GM21526 (cell line): Measurements from ENCODE around the gene INPP5A.
"Not testable (repeated sequence)": the region's sequence is repeated elsewhere in the genome, so short reads cannot be mapped to it uniquely, and the experiment has no call there.

Experiments
- ATAC-seq: cut with Tn5 transposase; IDR thresholded peaks from one replicate; pipeline ENCODE4 v1.9.1; 2021; ENCODE audit warnings: moderate library complexity; ENCODE audit not compliant: unreplicated experiment, low FRiP score

INPP5A gene

GRCh38 chr10:132698761-132699391, 161.3 kb downstream of the INPP5A start:
- ATAC-seq = no peak

- no peak for ATAC-seq
Observed at GRCh38 chr10:132699411-132700155, 162.0 kb downstream of the INPP5A start.

- no peak for ATAC-seq
Observed at GRCh38 chr10:132700156-132701098, 162.8 kb downstream of the INPP5A start.

GRCh38 chr10:132701099-132701845, 163.7 kb downstream of the INPP5A start:
- ATAC-seq = no peak

- ATAC-seq = no peak
Observed at GRCh38 chr10:132701846-132702190, 164.2 kb downstream of the INPP5A start.

- ATAC-seq = no peak
Observed at GRCh38 chr10:132702601-132703418, 165.2 kb downstream of the INPP5A start.

GRCh38 chr10:132703419-132704007, 165.9 kb downstream of the INPP5A start:
- no peak for ATAC-seq

GRCh38 chr10:132704008-132704814, 166.6 kb downstream of the INPP5A start:
- ATAC-seq = no peak

- not testable (repeated sequence) for ATAC-seq
Observed at GRCh38 chr10:132704815-132705064, 167.2 kb downstream of the INPP5A start.

GRCh38 chr10:132705173-132705572, 167.6 kb downstream of the INPP5A start:
- no peak for ATAC-seq

- no peak for ATAC-seq
Observed at GRCh38 chr10:132705943-132706342, 168.4 kb downstream of the INPP5A start.

- ATAC-seq = no peak
Observed at GRCh38 chr10:132706701-132707100, 169.1 kb downstream of the INPP5A start.

- ATAC-seq = no peak
Observed at GRCh38 chr10:132707121-132707775, 169.7 kb downstream of the INPP5A start.

- no peak for ATAC-seq
Observed at GRCh38 chr10:132707776-132708171, 170.2 kb downstream of the INPP5A start.

GRCh38 chr10:132708441-132708840, 170.9 kb downstream of the INPP5A start:
- ATAC-seq = no peak

- no peak for ATAC-seq
Observed at GRCh38 chr10:132708936-132709335, 171.3 kb downstream of the INPP5A start.

GRCh38 chr10:132709471-132709951, 171.9 kb downstream of the INPP5A start:
- no peak for ATAC-seq

- no peak for ATAC-seq
Observed at GRCh38 chr10:132710036-132710686, 172.6 kb downstream of the INPP5A start.
